Prostate gland (tissue), 2 donors: ENCODE results near the gene VILL. TPM values are rescaled to one million over a fixed set of nuclear protein-coding genes. Genes with fewer than 3 reads are reported as not detected.

Experiments
- DNase-seq: peaks from one replicate; pipeline ENCODE4 v3.0.0-alpha.2; 2019; ENCODE audit warnings: low spot score
- H3K27ac ChIP-seq, 2 donors: fragments of 200-600 bp; sonication (generic); 2 replicates each; pipeline ENCODE4 v1.5.1; 2017 to 2019
- H3K27me3 ChIP-seq: fragments of 200-600 bp; sonication (generic); replicated peaks from 2 replicates; pipeline ENCODE4 v1.5.1; 2019; ENCODE audit not compliant: insufficient read depth
- H3K36me3 ChIP-seq, 2 donors: fragments of 200-600 bp; sonication (generic); 1 replicate in 1 of 2; 2 replicates in 1 of 2; pipeline versions ENCODE4 v1.5.1 to v1.8.1; 2017 to 2019
- H3K4me1 ChIP-seq: fragments of 200-600 bp; sonication (generic); replicated peaks from 2 replicates; pipeline ENCODE4 v1.5.1; 2019
- H3K4me3 ChIP-seq, 2 donors: fragments of 200-600 bp; sonication (generic); 2 replicates each; pipeline ENCODE4 v1.5.1; 2017 to 2019
- H3K9me3 ChIP-seq: fragments of 200-600 bp; sonication (generic); 2 replicates; pipeline ENCODE4 v1.5.1; 2017
- POLR2A ChIP-seq: fragments of 450-650 bp; IDR thresholded peaks from one replicate; pipeline ENCODE4 v1.6.1; 2016; ENCODE audit warnings: antibody characterized with exemption, mild to moderate bottlenecking
- POLR2AphosphoS5 ChIP-seq: sonication (generic); formaldehyde crosslinking; IDR thresholded peaks from one replicate; pipeline ENCODE4 v1.6.1; 2017; ENCODE audit warnings: antibody characterized with exemption
- WGBS: methylation state at CpG from one replicate; pipeline ENCODE4 v1.1.5; 2018; 5-methylcytosine and 5-hydroxymethylcytosine counted together
- intact Hi-C: fragments of 100-400 bp; cut with DNase I; formaldehyde crosslinking; loops from one replicate; pipeline ENCODE4 v1.14.2; 2022
- total RNA-seq, 2 donors: library from RNA; depleted of rRNA; stranded (reverse); fragments of >200 nt; gene quantifications; one replicate each; pipeline ENCODE4 v1.1.0, GENCODE V29; 2016
- TF ChIP-seq, protein P1 (sequence below), 4 experiments: fragments of 200-600 bp in 2 of 4; fragments of 450-650 bp in 2 of 4; sonication (generic) in 2 of 4; IDR thresholded peaks; 1 replicate in 3 of 4; 2 replicates in 1 of 4; pipeline ENCODE4 v1.5.1; 2016 to 2019; ENCODE audit warnings: antibody characterized with exemption in 4 of 4, mild to moderate bottlenecking in 2 of 4, moderate library complexity in 2 of 4

The VILL gene
- total RNA-seq, 2 donors from 2014 or later: 29.1 to 29.3 TPM

DNA sequence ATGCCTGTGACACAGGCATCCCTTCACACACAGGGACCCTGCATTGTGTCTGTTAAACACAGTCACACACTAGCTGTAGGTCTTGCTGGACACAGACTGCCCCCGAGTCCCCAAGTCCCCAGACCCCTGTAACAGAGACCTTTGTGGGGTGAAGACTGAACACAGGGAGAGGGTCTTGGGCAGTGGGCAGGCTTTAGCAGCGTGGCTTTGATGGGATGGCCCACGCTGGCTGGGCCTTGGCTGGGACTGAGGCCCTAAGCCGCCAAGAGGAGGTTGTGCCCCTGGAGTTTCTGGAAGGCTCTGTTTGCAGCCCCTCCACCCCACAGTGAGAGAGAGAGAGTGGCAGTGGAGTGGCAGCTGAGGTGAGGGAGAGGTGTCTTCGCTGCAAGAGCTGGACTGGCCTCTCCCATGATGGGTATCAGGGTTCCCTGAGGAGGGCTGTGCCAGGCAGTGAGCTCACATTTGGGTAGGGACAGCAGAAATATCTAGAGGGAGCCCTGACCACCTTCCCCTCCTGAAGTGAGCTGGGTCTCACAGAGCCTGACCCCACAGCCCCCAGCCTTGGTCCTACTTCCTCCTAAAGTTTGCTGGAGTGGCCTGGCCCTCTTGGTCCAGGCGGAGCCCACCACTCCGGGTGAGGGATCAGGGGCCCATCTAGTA is 635 bp upstream of the VILL start:
- no peak for DNase-seq
- WGBS: 96% methylated on average over 7 of the region's 7 CpGs

DNA sequence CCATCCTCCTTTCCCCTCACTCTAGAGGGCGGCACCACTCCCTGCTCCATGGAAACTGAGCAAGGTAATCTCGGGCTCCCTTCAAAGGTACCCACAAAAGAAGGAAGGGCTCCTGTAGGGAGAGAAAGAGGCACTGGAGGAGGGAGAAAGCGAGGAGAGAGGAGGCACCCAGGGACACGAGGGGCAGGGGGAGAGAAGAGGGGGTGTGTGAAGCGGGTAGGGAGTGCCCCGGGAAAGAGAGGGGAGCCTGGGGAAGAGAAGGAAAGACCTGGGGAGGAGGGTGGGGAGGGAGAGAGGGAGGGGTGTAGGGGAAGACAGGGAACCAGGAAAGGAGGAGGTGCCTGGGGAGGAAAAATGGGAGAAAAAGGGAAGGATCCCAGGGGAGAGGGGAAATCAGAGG is 523 bp downstream of the VILL start:
- peaks cover 8% of the 10 kb centered on the region for H3K4me1 ChIP-seq
- H3K36me3 ChIP-seq: no peaks in the 10 kb centered on the region
- no peak overlapping the region for H3K4me3 ChIP-seq
- DNase-seq: no peak
- intact Hi-C loops: no loop called here
- no peak for TF ChIP-seq POLR2A
- 54% methylated on average over 6 of the region's 6 CpGs for WGBS
- H3K27ac ChIP-seq: no peak overlapping the region
- no peaks in the 10 kb centered on the region for H3K9me3 ChIP-seq
- no peaks in the 10 kb centered on the region for H3K27me3 ChIP-seq

More for the DNA sequence above, 635 bp upstream of the VILL start:
- Histone ChIP-seq H3K4me1 (peaks cover 12% of the 10 kb centered on the region), H3K9me3 (no peaks in the 10 kb centered on the region), H3K36me3 (no peaks in the 10 kb centered on the region), H3K27me3 (no peaks in the 10 kb centered on the region), H3K27ac (no peak overlapping the region), H3K4me3 (no peak overlapping the region)
- no peak for TF ChIP-seq POLR2A
- TF ChIP-seq POLR2AphosphoS5: no peak
- TF ChIP-seq, protein P1, sequence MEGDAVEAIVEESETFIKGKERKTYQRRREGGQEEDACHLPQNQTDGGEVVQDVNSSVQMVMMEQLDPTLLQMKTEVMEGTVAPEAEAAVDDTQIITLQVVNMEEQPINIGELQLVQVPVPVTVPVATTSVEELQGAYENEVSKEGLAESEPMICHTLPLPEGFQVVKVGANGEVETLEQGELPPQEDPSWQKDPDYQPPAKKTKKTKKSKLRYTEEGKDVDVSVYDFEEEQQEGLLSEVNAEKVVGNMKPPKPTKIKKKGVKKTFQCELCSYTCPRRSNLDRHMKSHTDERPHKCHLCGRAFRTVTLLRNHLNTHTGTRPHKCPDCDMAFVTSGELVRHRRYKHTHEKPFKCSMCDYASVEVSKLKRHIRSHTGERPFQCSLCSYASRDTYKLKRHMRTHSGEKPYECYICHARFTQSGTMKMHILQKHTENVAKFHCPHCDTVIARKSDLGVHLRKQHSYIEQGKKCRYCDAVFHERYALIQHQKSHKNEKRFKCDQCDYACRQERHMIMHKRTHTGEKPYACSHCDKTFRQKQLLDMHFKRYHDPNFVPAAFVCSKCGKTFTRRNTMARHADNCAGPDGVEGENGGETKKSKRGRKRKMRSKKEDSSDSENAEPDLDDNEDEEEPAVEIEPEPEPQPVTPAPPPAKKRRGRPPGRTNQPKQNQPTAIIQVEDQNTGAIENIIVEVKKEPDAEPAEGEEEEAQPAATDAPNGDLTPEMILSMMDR (IDR thresholded peaks at IDR 0.05): no peak
- intact Hi-C loops: no loop called here

DNA sequence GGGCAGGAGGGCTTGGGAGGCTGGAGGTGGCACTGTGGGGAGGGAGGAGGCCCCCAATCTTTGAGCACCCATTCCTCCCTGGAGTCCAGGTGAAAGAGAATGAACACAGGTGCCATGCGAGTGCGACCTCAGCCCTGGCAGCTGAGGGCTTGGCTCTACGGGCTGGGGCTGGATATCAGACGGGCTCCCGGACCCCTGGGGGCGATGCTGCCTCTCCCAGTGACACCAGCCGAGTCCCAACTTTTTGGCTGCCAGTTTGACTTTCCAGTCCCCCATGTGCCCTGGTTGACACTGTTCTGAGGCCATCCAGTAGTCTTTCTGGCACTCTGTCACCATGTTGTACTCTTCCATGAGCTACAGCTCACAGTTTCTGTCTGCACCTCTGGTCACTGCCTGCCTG is 1.2 kb downstream of the VILL start:
- Histone ChIP-seq H3K27ac (peak overlapping the region in 1 of 2 donors; percentile 86), H3K36me3 (no peaks in the 10 kb centered on the region), H3K9me3 (no peaks in the 10 kb centered on the region), H3K4me1 (peaks cover 2% of the 10 kb centered on the region), H3K4me3 (no peak overlapping the region), H3K27me3 (no peaks in the 10 kb centered on the region)
- DNase-seq: no peak
- intact Hi-C loops: no loop called here
- 95% methylated on average over 7 of the region's 7 CpGs for WGBS
- TF ChIP-seq, protein P1 (IDR thresholded peaks at IDR 0.05): no peak
- TF ChIP-seq POLR2AphosphoS5 (no peak), POLR2A (no peak)

DNA sequence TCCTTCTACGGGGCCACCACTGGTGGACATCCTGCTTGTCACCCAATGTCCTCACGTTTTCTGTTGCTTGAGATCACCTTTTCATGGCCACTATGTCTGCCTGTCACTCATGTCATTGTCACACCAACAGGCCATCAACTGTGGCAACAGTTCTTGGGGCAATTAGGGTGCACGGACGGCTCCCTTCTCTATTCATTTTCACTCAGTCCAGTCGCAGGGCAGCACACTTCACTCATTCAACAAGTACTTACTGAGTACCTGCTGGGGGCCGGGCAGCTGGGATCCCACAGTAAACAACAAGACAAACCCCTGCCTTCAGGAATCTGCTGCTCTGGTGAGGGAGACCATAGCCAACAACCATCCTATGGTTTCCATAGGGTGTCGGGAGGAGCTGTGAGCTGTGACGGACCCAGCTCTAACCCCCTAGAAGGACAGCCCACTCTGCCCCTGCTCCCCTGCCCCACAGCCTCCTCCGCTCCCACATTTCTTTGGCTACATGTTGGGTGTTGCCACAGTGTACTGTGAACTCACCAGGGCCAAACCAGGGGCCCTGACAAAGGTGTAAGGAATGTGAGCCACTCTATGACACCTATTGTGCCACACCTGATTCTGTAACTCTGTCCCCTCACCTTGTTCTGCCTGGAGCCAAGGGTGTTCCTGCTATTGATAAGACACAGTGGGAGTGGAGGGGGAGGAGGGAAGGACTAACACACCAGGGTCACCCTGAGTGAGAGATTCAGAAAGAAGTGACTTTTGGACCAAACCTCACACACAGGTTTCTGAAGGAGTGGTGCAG is 1.9 kb downstream of the VILL start:
- no peak overlapping the region for H3K4me3 ChIP-seq
- intact Hi-C loops: no loop called here
- TF ChIP-seq POLR2AphosphoS5: no peak
- TF ChIP-seq, protein P1 (IDR thresholded peaks at IDR 0.05): no peak
- peak; percentile 39 for TF ChIP-seq POLR2A
- no peaks in the 10 kb centered on the region for H3K27me3 ChIP-seq
- WGBS: 91% methylated on average over 9 of the region's 9 CpGs
- H3K36me3 ChIP-seq: no peaks in the 10 kb centered on the region
- H3K4me1 ChIP-seq: peaks cover 2% of the 10 kb centered on the region
- peak overlapping the region; percentile 81 to 86 for H3K27ac ChIP-seq
- no peaks in the 10 kb centered on the region for H3K9me3 ChIP-seq
- DNase-seq: no peak

DNA sequence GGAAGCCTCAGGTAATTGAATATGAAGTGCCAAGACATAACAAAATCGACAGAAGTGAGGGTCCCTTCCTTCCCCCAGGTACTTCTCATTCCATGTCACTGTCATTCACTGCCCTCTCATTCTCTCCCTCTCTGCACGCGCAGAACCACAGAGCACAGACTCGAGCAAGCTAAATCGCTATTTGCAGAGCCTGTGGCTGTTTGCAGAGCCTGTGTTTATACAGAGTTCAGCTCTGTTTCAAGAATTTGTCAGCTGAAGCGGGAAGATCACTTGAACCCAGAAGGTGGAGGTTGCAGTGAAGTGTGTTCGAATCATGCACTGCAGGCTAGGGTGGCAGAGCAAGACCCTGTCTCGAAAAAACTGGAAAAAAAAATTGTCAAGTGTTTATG is 2.5 kb downstream of the VILL start:
- intact Hi-C loops: no loop called here
- 57% methylated on average over 8 of the region's 8 CpGs for WGBS
- H3K27ac ChIP-seq: peak overlapping the region; percentile 81 to 86
- no peaks in the 10 kb centered on the region for H3K9me3 ChIP-seq
- H3K4me1 ChIP-seq: peaks cover 2% of the 10 kb centered on the region
- DNase-seq: no peak
- no peak overlapping the region for H3K4me3 ChIP-seq
- TF ChIP-seq, protein P1 (IDR thresholded peaks at IDR 0.05): no peak
- no peak for TF ChIP-seq POLR2A
- no peak for TF ChIP-seq POLR2AphosphoS5
- H3K27me3 ChIP-seq: no peaks in the 10 kb centered on the region
- H3K36me3 ChIP-seq: no peaks in the 10 kb centered on the region
